CD4-positive, alpha-beta T cell treated with Interleukin-15 for 1 hour (primary cell): ENCODE measurements around the gene CYTH1.

ENCODE experiments used
- DNase-seq: peaks from one replicate; pipeline ENCODE4 v3.0.0-alpha.2; 2020

Gene CYTH1

DNA sequence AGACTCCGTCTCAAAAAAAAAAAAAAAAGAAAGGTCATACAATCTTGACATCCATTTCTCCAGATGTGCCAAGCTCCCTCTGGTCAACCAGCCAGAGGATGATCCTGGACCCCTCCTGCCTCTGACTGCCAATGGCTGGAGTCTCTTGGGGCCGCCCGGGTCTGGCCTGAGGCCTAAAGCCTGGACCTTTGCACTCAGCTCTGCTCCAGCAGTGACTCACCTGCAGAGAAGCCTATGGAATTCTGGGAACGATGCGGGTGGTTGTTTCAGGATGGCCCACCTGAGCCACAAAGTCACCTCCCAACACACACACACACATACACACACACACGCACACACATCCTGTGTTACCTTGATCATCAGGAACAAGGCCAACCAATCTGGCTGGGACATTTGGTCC, 140.8 kb downstream of the CYTH1 start:
- DNase-seq: no peak

DNA sequence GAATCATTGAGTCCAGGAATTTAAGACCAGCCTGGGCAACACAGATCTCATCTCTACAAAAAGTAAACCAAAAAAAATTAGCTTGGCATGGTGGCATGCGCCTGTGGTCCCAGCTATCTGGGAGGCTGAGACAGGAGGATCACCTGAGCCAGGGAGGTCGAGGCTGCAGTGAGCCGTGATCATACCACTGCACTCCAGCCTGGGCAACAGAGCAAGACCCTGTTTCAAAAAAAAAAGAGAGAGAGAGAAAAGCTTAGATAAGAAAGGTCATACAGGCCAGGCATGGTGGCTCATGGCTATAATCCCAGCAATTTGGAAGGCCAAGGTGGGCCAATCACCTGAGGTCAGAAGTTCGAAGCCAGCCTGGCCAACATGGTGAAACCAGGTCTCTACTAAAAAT, 141.4 kb downstream of the CYTH1 start:
- no peak for DNase-seq

DNA sequence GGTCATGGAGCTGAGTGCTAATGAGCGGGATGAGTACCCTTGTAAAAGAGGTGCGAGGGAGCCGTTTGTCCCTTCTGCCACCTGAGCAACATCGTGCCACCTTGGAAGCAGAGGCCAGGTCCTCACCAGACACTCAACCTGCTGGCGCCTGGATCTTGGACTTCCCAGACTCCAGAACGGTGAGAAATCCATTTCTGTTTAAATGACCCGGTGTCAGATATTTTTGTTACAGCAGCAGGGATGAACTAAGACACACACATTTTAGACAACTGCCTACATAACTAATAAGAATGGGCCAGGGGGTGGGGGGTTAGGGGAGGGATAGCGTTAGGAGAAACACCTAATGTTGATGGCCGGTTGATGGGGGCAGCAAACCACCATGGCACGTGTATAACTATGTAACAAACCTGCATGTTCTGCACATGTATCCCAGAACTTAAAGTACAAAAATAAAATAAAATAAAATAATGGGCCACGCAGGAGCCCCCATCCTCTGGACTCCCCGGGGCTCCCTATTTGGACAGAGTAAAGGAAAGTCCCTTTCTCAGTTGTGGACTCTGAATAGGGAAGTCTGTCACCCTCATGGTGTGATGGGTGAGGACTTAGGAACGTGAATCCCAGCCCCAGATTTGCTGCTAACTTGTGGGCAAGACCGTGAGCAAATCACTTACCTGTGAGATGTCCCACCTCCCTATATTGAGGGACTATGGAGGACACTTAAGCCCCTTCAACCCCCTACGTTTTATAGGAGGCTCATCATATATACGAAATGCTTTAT, 144.2 kb downstream of the CYTH1 start:
- DNase-seq: no peak

DNA sequence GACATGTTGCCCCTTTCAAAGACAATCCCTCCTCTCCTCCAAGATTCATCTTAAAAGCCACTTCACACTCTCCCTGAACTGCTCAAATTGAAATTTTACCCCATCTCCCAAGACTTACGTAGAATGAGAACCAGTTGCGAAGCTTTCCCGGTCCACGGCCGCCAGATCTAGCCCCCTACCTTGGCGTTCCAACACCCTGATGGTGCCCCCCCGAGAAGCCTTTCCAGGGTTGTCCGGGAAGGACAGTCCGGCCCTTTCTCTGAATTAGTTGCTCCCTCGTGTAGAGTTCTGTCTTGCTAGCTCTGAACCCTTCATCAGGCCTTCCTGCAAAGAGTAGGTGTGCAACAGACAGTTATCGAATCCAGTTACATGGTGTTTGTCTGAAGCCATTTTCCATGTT, 144.9 kb downstream of the CYTH1 start:
- no peak for DNase-seq

DNA sequence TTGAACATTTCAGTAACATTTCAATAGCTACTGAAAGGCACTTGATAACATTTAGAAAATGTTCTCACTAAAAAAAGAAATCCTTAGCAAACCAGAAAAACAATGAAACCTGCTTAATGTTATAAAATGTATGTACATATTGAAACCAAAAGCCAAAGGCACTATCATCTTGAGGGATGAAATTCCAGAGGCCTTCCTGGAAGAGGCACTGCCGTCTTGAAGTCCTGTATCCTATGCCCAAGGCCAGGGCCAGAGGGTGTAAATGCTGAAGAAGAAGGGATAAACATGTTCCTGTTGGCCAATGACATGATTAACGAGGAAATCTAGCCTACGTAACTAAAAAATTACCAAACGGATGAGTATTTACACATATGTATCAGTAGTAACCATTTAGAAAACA, 147.9 kb downstream of the CYTH1 start:
- no peak for DNase-seq

DNA sequence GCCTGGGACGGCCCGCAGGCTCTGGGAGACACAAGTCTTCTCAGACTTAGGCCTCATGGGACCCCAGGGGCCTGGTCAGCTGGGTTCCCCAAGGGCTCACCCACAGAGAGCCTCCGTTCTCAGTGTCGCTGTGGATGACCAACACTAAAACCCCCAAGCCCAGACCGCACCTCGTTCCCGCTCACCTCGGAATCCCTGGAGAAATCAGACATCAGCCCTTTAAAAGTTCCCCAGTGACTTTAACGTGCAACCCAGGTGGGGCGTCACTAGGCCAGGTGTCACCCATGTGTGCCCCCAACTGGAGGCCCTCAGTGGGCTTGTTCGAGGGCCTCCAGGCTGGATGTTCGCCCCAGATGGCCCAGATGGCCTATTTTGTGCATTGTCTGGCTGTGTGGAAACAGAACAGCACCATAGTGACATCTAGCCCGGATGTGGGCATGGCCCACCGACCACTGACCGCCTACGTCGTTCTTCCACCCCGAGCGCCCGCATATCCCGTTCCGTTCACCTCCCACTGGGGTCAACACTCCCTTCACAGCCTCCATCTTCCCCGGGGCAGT, 152.6 kb downstream of the CYTH1 start:
- no peak for DNase-seq

DNA sequence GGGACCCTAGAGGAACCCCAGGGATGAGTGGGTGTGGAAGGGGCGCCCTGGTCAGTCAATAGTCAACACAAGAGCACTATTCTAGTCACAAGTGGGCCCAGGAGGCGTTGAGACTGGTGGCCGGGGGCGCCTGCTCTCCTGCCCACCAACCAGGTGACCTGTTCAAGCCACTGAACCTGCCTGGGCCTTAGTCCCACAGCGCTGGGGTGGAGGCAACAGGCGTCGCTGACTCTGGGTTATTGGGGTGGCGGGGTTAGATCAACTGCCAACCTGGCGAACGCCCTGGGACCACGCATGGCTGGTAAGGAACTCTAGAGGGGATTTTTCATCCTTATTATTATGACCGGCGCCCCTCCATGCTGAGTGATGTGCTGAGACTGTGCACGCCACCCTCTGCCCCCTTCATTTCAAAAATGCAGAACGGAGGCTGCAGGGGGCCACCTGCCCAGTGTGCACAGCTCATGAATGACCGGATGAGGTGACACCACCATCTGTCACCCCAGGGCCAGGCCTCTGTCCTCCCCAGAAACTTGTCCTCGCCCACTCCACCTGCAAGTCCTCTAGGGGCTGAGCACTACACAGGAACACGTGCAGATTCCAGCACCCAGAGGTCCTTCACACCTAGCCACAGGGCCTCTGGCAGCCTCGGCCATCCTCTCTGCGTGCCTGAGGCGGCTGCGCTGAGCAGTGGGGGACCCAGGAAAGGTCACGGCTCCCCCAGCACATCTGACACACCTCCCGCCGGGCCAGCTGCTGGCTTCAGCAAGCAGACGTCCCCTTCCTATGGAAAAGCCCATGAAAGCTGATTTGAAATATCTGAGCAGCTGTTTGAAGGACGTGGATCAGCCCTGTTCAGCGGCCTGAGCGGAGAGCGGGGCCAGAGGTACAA, 153.3 kb downstream of the CYTH1 start:
- no peak for DNase-seq

DNA sequence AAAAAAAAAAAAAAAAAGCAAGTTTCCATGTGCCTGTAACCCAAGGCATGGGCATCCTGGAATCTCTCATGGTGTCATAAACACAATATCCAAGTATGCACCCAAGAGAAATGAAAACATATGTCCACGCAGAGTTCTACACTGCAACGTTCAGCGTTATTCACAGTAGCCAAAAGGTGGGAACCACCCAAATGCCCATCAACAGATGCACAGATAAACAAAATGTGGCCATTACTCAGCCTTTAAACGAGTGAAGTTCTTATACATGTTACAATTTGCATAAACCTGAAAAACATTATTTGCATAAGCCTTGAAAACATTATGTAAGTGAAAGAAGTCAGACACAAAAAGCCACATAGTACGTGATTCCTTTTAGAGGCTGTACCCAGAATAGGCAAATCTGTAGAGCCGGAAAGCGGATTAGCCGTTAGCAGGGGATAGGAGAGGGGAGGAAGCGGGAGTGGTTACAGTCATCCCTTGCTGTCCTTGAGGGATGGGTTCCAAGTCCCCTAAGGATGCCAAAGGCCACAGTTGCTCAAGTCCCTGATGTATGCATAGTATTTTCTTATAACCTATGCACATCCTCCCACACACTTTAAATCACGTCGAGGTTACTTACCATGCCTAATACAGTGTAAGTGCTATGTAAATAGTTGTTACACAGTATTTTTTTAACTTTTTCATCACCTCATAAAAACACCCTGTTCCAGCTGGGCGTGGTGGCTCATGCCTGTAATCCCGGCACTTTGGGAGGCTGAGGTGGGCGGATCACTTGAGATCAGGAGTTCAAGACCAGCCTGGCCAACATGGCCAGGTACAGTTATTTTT, 157.5 kb downstream of the CYTH1 start:
- DNase-seq: no peak
